HG03025 (cell line): ENCODE data around the gene CAMTA1.
"Not testable (repeated sequence)": the region's sequence is repeated elsewhere in the genome, so short reads cannot be mapped to it uniquely, and the experiment has no call there.

Experiments
- ATAC-seq: cut with Tn5 transposase; IDR thresholded peaks from one replicate; pipeline ENCODE4 v1.9.1; 2021; ENCODE audit warnings: mild to moderate bottlenecking, moderate library complexity; ENCODE audit not compliant: unreplicated experiment, low FRiP score

The CAMTA1 gene

GRCh38 chr1:6842301-6842700 lies 57.0 kb downstream of the CAMTA1 start:
- ATAC-seq: no peak

DNA sequence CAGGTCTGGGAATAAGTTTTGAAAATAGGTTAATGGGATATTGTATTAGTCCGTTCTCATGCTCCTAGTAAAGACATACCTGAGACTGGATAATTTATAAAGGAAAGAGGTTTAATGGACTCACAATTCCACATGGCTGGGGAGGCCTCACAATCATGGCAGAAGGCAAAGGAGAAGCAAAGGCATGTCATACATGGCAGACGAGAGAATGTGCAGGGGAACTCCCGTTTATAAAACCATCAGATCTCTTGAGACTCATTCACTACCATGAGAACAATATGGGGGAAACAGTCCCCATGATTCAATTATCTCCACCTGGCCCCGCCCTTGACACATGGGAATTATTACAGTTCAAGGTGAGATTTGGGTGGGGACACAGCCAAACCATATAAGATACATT lies 60.5 kb downstream of the CAMTA1 start:
- ATAC-seq: not testable (repeated sequence)

DNA sequence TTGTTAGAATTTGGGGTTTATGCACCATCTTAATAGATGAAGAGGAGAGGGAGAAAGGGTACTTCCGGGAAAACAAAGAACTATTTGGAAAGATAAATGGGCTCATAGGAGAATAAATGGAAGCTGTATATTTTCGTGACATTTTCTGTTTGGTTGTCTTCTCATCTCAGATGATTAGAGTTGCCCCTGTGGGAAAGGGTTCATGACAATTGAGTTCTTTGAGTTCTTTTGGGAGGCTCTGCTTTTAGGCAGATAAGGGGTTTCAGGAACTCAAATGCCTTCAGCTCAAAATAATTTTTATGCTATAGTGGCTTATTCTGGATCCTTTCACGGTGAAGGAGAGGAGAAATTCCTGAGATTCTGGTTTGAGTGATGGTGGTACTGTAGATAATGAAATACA lies 63.6 kb downstream of the CAMTA1 start:
- no peak for ATAC-seq

GRCh38 chr1:6850537-6850936 lies 65.3 kb downstream of the CAMTA1 start:
- no peak for ATAC-seq

GRCh38 chr1:6852136-6852890 lies 67.1 kb downstream of the CAMTA1 start:
- no peak for ATAC-seq

DNA sequence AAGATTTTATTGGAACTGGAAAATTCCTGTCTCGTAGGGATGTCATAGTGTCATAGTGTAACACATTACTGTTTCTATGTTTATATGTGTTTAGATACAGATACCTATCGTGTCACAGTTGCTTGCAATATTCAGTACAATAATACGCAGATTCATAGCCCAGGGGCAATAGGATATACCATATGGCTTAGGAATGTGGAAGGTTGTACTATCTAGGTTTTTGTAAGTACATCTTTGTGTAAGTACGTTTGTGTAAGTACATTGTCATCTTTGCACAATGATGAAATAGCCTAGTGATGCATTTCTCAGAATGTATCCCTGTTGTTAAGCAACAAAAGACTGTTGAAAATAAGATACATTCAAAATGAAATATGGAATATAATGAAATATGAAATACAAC lies 68.9 kb downstream of the CAMTA1 start:
- no peak for ATAC-seq

DNA sequence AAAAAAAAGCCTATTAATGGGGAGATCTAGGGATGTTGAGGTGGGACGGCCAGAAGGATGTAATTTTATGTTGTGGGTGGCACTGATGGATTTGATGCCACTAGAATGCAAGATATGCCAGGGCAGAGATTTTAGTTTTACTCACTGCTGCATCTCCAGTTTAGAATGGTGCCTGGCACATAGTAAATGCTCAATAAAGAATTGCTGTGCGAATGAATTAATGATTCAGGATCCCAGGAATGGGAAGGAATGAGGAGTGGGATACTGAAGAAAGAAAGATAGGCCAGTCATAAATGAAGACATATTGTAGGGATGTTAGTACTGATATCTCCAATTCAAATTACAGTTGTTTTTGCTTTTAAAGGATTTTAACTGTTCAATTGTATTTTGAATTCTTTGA lies 72.6 kb downstream of the CAMTA1 start:
- no peak for ATAC-seq

- no peak for ATAC-seq
These were observed 73.3 kb downstream of the CAMTA1 start for GRCh38 chr1:6858596-6858995.

GRCh38 chr1:6859415-6860343 lies 74.4 kb downstream of the CAMTA1 start:
- ATAC-seq: no peak

- ATAC-seq: no peak
These were observed 75.1 kb downstream of the CAMTA1 start for GRCh38 chr1:6860401-6860800.

GRCh38 chr1:6861075-6861724 lies 75.9 kb downstream of the CAMTA1 start:
- ATAC-seq: peak; percentile 20

GRCh38 chr1:6862906-6863305 lies 77.7 kb downstream of the CAMTA1 start:
- no peak for ATAC-seq

- ATAC-seq: no peak
These were observed 78.9 kb downstream of the CAMTA1 start for GRCh38 chr1:6864166-6864565.

DNA sequence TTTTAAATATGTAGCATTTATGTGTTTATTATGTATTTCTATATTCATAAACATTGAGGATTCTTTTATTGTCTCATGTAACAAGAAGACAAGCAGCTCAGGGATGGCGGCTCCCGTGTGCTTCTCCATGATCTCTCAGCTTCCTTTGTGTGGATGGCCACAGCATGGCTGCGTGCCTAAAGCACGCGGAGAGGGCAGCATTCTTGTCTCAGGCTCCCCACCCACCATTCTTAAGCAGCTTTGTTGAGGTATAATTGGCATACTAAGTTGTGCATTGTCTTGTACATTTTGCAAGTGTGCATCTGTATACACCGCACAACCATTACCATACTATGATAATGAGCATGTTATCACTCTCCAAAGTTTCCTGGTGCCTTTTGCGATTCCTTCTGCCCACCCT lies 81.6 kb downstream of the CAMTA1 start:
- ATAC-seq: no peak

DNA sequence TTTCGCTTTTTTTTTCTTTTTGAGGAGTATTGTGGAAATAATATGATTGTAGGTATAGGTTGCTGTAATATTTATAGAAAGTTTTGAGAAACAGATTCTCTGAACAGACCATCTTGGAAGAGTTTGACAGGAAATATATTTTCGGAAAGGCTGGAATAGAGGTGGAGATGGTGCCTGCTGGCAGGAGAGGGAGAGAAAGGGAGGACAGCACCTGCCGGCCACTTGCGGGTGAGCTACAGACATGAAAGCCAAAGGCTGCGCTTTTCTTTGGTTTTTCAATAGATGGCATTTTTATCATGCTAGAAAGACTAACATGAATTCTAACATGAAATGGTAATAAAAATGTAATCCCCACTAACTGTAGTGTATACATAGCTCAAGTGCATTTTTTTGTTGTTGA lies 82.1 kb downstream of the CAMTA1 start:
- ATAC-seq: no peak

DNA sequence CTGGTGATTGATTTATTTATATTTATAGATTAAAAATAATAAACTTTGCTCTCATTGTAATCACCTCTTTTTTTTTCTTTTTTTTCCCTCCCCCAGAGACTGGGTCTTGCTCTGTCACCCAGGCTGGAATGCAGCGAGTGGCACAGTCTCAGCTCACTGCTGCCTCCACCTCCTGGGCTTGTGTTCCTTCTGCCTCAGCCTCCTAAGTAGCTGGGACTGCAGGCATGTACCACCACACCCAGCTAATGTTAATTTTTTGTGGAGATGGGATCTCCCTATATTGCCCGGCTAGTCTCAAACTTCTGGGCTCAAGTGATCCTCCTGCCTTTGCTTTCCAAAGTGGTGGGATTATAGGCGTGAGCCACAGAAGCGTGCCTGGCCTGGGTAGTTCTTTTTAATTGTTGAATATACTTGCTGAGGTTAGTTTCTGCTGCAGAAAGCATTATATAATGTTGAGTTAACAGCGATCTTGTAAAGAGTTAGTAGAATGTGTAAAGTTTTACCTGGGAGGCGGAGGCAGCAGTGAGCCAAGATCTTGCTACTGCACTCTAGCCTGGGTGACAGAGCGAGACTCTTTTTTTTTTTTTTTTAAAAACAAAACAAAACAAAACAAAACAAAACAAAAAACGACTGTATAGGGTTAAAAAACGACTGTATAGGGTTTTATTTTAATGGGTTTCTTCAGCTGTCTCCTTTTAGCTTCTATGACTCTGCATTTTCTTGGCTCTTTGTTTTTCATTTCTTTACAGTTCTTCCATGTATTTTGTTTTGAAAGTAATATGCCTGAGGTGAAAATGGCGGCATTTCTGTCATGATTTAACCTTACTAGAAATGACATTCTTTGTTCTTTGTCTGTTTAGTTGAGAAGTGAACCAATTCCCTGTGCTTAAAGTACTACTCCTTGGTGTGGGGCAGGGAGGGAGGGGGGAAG lies 82.7 kb downstream of the CAMTA1 start:
- no peak for ATAC-seq

DNA sequence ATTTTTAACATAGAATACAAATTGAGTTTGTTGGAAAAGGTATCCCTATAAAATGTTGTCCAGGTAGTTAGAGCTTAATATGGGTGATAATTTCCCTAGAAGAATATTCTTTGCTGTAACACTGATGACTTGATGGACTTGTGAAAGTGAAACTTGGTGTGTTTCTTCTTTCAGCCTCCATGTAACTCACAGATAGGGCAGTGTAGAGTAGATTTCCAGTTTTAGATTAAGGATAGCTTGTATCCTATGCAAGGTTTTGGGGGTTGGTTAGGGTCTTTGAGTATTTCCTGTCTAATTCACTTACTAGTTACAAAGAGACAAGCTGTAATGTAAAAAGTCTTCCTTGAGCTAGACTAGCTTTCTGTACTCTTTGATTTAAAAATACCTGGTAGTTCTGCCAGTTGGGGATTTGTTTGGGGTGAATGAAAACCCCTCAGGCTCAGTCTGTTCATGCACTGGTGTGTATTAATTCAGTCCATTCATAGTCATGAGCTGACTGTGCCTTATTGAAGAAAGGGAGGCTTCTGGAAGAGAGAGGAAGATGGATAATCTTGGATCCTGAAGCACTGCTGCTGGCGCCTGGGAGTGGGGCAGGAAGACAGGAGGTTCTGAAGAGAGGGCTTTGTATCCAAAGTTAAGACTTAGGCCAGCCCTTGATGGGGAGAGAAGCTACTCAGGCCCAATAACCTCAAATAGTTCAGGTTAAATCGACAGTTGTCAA lies 83.6 kb downstream of the CAMTA1 start:
- ATAC-seq: no peak

DNA sequence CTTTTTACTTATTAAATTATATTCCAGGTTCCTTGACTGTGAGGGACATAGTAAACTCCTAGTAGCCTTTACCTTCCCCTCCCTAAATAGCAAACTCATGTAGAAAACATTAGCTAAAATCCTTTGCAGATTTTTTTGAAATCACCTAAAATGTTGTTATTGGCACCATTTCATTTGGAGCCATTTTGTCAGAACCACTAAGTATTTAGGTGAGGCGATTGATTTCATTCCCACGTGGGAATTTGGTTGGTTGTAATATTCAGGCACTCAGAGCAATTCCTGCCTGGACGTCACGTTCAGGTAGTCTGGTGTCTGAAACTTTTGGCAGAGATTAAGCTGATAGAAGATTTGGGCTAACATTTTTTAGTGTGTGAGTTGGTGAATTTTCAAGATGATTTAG lies 84.3 kb downstream of the CAMTA1 start:
- ATAC-seq: no peak

GRCh38 chr1:6870086-6870485 lies 84.8 kb downstream of the CAMTA1 start:
- ATAC-seq: no peak

GRCh38 chr1:6870571-6870970 lies 85.3 kb downstream of the CAMTA1 start:
- no peak for ATAC-seq
